Kidney epithelial cell (primary cell): ENCODE data around the gene EHD1. TPM values are rescaled to one million over a fixed set of nuclear protein-coding genes. Genes with fewer than 3 reads are reported as not detected.

Experiments
- DNase-seq: peaks from one replicate; pipeline ENCODE4 v3.0.0-alpha.2; 2010; ENCODE audit warnings: low read depth
- H3K27me3 ChIP-seq: 2 replicates; pipeline ENCODE4 v1.6.0; 2011; ENCODE audit warnings: low read length; ENCODE audit not compliant: control insufficient read depth, insufficient read depth
- H3K36me3 ChIP-seq: 2 replicates; pipeline ENCODE4 v1.5.1; 2011; ENCODE audit warnings: low read length; ENCODE audit not compliant: control insufficient read depth, insufficient read depth
- H3K4me3 ChIP-seq: 2 replicates; pipeline ENCODE4 v1.5.1; 2011; ENCODE audit warnings: low read depth, mild to moderate bottlenecking, control low read depth, low read length
- CTCF ChIP-seq: IDR thresholded peaks from 2 replicates; pipeline ENCODE4 v1.5.1; 2011; ENCODE audit warnings: mild to moderate bottlenecking, moderate library complexity, low read length, control low read depth, inconsistent platforms; ENCODE audit not compliant: insufficient read depth, poor library complexity, severe bottlenecking
- total RNA-seq: library from RNA; depleted of rRNA; stranded (reverse); fragments of >200 nt; gene quantifications from 2 replicates; pipeline ENCODE4 v1.2.3, GENCODE V29; 2015

Gene EHD1
- 87.7 and 100 TPM in 2 replicates for total RNA-seq

- H3K4me3 ChIP-seq = peak within 1 kb of the TSS; percentile 89
- H3K27me3 ChIP-seq = no peaks in the 10 kb centered on the region
- H3K36me3 ChIP-seq = no peaks in the 10 kb centered on the region
- TF ChIP-seq CTCF = peak; percentile 63
- peak; percentile 70 for DNase-seq
These were observed at the start of gene EHD1 for GRCh38 chr11:64878494-64879243. TSS of gene EHD1 (minus strand) at chr11:64878621. CDS start at chr11:64878464, 157 bp downstream.

DNA sequence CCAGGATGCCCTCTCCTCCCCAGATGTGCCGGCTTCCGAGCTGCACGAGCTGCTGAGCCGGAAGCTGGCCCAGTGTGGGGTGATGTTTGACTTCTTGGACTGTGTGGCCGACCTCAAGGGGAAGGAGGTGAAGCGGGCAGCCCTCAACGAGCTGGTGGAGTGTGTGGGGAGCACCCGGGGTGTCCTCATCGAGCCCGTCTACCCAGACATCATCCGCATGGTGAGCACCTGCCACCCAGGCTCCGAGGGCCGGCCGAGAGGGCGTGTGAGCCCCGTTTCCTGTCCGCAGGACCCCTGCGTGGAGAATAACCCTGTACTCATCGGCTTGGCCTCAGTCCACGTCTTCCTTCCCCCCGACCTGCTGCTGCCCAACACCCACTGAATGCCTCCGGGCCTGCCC, 48.3 kb upstream of the EHD1 start:
- TF ChIP-seq CTCF = no peak
- H3K36me3 ChIP-seq = peaks cover 1% of the 10 kb centered on the region
- DNase-seq = no peak
- H3K4me3 ChIP-seq = no peak overlapping the region
- no peaks in the 10 kb centered on the region for H3K27me3 ChIP-seq

DNA sequence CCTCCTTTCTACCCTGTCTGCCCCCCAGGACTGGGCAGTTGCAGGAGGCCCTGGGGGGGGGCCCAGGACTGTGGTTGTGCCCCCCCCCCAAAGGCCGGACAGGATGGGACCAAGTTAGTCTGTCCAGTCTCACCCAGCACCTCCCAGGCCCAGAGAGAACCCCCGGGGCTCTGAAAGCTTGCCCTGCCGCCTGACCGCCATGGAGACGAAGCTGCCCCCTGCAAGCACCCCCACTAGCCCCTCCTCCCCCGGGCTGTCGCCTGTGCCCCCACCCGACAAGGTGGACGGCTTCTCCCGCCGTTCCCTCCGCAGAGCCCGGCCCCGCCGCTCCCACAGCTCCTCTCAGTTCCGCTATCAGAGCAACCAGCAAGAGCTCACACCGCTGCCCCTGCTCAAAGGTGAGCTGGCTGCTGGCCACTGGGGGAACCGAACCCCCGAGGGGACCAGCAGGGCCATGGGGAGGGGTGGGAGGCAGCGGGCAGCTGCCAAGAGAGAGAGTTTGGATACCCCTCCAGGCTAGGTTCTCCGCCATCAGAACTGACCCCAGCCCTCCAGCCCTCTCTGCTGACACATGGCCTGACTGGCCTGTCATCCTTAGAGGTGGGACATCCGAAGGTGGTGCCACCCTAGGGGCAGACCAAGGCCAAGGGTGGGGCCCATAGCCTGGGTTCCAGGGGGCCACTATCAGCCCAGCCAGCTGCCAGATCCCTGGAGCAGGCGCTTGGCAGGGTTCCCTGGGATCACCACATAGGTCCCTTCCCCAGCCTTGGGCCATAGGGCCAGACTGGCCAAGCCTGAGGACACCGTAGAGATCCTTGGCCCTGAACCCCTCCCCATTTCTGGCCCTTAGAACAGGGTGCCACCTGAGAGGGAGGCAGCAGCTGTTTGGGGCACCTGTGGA, 47.4 kb upstream of the EHD1 start:
- H3K27me3 ChIP-seq = no peaks in the 10 kb centered on the region
- peak overlapping the region; percentile 67 for H3K4me3 ChIP-seq
- no peak for DNase-seq
- peaks cover 1% of the 10 kb centered on the region for H3K36me3 ChIP-seq
- TF ChIP-seq CTCF = no peak

DNA sequence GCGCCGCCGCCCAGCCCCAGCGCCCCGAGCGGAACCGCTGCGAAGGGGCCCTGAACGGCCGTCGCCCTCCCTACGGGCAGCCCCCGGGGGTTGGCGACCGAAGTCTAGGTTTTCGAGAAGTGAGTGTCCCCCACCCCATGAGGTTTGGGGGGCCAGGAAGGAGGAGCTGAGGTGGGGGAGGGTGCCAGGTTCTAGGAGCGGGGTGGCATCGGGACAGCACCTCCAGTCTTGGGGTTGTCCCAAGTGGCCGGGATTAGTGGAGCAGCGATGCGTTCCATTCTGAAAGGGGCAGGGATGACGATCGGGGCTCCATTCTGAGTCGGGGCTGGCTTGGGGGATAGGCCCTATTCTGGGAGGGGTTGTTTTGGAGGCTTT, 46.5 kb upstream of the EHD1 start:
- no peak for DNase-seq
- no peak for TF ChIP-seq CTCF
- Histone ChIP-seq H3K36me3 (no peaks in the 10 kb centered on the region), H3K4me3 (peak overlapping the region; percentile 67), H3K27me3 (no peaks in the 10 kb centered on the region)

DNA sequence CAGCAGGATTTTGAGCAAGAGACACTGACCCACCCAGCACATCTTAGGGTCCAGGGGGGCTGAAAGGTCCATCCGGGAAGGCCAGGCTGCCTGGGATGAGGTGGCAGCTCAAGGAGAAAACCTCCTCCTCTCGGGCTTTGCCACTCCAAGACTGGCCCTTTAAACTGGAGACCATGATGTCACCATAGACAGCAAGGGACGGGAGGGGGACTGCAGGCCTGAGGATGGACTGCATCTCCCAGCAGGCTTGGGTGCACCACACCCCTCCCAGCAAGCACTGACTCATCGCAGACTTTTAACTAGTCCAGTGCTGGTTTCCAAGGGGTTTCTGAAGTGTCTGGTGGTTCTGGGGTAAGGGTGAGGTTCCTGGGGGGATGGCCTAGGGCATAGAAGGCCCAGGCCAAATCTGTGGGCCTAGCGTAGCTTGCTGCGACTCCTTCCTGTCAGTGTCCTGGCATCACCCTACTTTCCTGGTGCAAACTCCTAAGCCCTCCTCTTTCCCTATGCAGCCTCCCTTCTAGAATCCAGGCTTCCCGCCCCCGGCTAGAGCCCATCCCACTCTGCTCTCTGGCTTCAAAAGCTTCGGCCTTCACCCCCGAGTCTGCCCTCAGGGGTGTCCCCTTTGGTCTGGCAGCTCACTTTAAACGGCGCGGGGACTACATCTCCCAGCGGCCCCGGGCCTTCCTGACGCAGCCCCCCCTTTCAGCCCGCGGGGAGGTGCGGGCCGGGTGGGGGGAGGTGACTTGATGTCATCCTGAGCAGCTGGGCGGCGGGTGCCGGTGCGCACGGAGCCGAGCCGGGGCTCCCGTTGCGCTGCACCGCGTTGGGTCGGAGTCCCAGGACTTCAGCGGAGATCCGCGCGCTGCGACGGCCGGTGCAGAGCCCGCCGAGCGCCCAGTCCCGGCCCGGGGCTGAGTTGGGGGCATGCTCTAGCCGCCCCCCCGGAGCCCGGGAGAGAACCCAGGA, 45.8 kb upstream of the EHD1 start, which contains the start of gene PPP2R5B:
Gene PPP2R5B (plus strand): TSS at position 746 of the 966 bp plus-strand sequence. CDS start 1,046 bp downstream, outside the sequence.
- Histone ChIP-seq H3K27me3 (no peaks in the 10 kb centered on the region), H3K4me3 (peak within 1 kb of the TSS; percentile 67), H3K36me3 (no peaks in the 10 kb centered on the region)
- TF ChIP-seq CTCF = no peak
- peak; percentile 90 for DNase-seq
